HEK293T (cell line): ENCODE results near the gene POMT1.

Experiments used
- CTCF ChIA-PET: fragments of 350-600 bp; formaldehyde crosslinking; extraction: SDS; loops from one replicate; lab custom pipeline; 2021; ENCODE audit warnings: antibody characterized with exemption, inconsistent platforms; lab: Yijun Ruan, JAX
- POLR2A ChIA-PET: fragments of 350-600 bp; formaldehyde crosslinking; extraction: SDS; loops from one replicate; lab custom pipeline; 2020; ENCODE audit warnings: antibody characterized with exemption, inconsistent platforms; lab: Yijun Ruan, JAX
- DNase-seq: peaks from one replicate; pipeline ENCODE4 v3.0.0; 2012; ENCODE audit warnings: mixed read lengths; ENCODE audit errors: extremely low spot score
- ARNT ChIP-seq: fragments of 450-650 bp; IDR thresholded peaks from 2 replicates; pipeline ENCODE4 v1.6.1; 2017; ENCODE audit warnings: mild to moderate bottlenecking
- BHLHE40 ChIP-seq: fragments of 450-650 bp; IDR thresholded peaks from 2 replicates; pipeline ENCODE4 v1.6.1; 2016; ENCODE audit warnings: mild to moderate bottlenecking, moderate library complexity, borderline replicate concordance
- CTBP1 ChIP-seq: fragments of 450-650 bp; IDR thresholded peaks from 2 replicates; pipeline ENCODE4 v1.6.1; 2016; ENCODE audit warnings: borderline replicate concordance
- ELF4 ChIP-seq: fragments of 450-650 bp; IDR thresholded peaks from 2 replicates; pipeline ENCODE4 v1.6.1; 2017; ENCODE audit warnings: antibody characterized with exemption
- FOXA1 ChIP-seq: fragments of 450-650 bp; IDR thresholded peaks from 2 replicates; pipeline ENCODE4 v1.6.1; 2016; ENCODE audit warnings: mild to moderate bottlenecking
- FOXK2 ChIP-seq: fragments of 450-650 bp; IDR thresholded peaks from 2 replicates; pipeline ENCODE4 v1.6.1; 2016; ENCODE audit warnings: mild to moderate bottlenecking
- FOXM1 ChIP-seq: fragments of 450-650 bp; IDR thresholded peaks from 2 replicates; pipeline ENCODE4 v1.6.1; 2017; ENCODE audit warnings: mild to moderate bottlenecking, borderline replicate concordance
- HDGF ChIP-seq: fragments of 450-650 bp; IDR thresholded peaks from 2 replicates; pipeline ENCODE4 v1.6.1; 2017; ENCODE audit warnings: antibody characterized with exemption, borderline replicate concordance
- L3MBTL2 ChIP-seq: fragments of 450-650 bp; conservative IDR thresholded peaks from 2 replicates; pipeline ENCODE4 v1.6.1; 2016; ENCODE audit warnings: mild to moderate bottlenecking
- LEF1 ChIP-seq: fragments of 450-650 bp; IDR thresholded peaks from 2 replicates; pipeline ENCODE4 v1.6.1; 2017; ENCODE audit warnings: mild to moderate bottlenecking, borderline replicate concordance
- NFRKB ChIP-seq: fragments of 450-650 bp; IDR thresholded peaks from 2 replicates; pipeline ENCODE4 v1.6.1; 2016; ENCODE audit warnings: mild to moderate bottlenecking, moderate library complexity
- SP1 ChIP-seq: fragments of 450-650 bp; IDR thresholded peaks from 2 replicates; pipeline ENCODE4 v1.6.1; 2017
- SUZ12 ChIP-seq: fragments of 450-650 bp; IDR thresholded peaks from 2 replicates; pipeline ENCODE4 v1.6.1; 2016; ENCODE audit warnings: mild to moderate bottlenecking
- TARDBP ChIP-seq: fragments of 450-650 bp; IDR thresholded peaks from 2 replicates; pipeline ENCODE4 v1.6.1; 2016
- ZNF384 ChIP-seq: fragments of 450-650 bp; IDR thresholded peaks from 2 replicates; pipeline ENCODE4 v1.6.1; 2016
- TF ChIP-seq, protein P1 (sequence below): fragments of 450-650 bp; IDR thresholded peaks from 2 replicates; pipeline ENCODE4 v1.6.1; 2016

POMT1 gene

GRCh38 chr9:131494296-131494870 is 8.3 kb upstream of the POMT1 start:
- ChIA-PET POLR2A (no interaction called here), CTCF (no interaction called here)
- no peak for DNase-seq
- no peak for TF ChIP-seq FOXM1
- no peak for TF ChIP-seq FOXA1
- no peak for TF ChIP-seq ZNF384
- TF ChIP-seq, protein P1, sequence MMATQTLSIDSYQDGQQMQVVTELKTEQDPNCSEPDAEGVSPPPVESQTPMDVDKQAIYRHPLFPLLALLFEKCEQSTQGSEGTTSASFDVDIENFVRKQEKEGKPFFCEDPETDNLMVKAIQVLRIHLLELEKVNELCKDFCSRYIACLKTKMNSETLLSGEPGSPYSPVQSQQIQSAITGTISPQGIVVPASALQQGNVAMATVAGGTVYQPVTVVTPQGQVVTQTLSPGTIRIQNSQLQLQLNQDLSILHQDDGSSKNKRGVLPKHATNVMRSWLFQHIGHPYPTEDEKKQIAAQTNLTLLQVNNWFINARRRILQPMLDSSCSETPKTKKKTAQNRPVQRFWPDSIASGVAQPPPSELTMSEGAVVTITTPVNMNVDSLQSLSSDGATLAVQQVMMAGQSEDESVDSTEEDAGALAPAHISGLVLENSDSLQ = no peak
- TF ChIP-seq LEF1 = no peak
- no peak for TF ChIP-seq SP1
- no peak for TF ChIP-seq FOXK2
- no peak for TF ChIP-seq NFRKB
- no peak for TF ChIP-seq ELF4
- TF ChIP-seq SUZ12 = no peak
- TF ChIP-seq BHLHE40 = no peak
- TF ChIP-seq L3MBTL2 = no peak
- no peak for TF ChIP-seq ARNT
- no peak for TF ChIP-seq TARDBP
- TF ChIP-seq HDGF = no peak
- no peak for TF ChIP-seq CTBP1

GRCh38 chr9:131495785-131496184 is 6.9 kb upstream of the POMT1 start:
- ChIA-PET POLR2A (no interaction called here), CTCF (no interaction called here)
- no peak for DNase-seq
- TF ChIP-seq TARDBP (no peak), NFRKB (no peak), BHLHE40 (no peak)

DNA sequence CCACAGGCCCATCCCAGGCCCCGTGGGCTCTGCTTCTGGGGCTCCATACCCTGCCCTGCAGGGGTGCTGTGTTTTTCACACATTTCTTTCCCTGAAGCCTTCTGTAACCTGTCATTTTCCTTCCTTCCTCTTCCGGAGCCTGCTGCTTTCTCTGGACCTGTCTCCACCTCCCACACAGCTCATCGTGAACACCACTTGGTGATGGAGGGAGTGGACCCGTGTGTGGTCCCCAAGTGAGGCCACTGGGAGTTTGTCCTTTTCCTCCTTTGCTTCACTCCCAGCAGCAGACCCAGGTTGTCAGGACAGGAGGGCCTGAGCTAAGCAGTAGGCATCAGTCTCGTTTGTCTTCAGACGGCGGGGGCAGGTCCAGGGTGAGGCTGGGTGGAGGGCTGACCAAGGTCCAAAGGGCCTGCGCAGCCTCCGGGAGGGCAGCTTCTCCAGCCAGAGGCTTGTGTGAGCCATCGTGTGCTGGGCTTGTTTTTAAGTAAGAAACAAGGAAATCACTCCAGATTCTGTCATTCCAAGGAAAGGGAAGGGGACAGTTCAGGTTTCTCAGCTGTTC is 5.8 kb upstream of the POMT1 start:
- no peak for DNase-seq
- ChIA-PET CTCF (interaction anchor here (0.5 kb wide), 1 partner anchor 129 kb away, joined by 3 read pairs; no protein-coding TSS in a partner anchor), POLR2A (no interaction called here)
- TF ChIP-seq FOXA1 (no peak), SUZ12 (no peak), L3MBTL2 (no peak), FOXK2 (no peak), ARNT (no peak), BHLHE40 (no peak), TARDBP (no peak)

GRCh38 chr9:131499254-131499767 is 3.4 kb upstream of the POMT1 start:
- ChIA-PET CTCF (no interaction called here), POLR2A (interaction anchor here (0.8 to 1.6 kb wide), 2 partner anchors 10 to 126 kb away, joined by 3 to 5 read pairs; no protein-coding TSS in a partner anchor)
- no peak for DNase-seq
- TF ChIP-seq TARDBP (no peak), ELF4 (no peak), HDGF (no peak), ARNT (no peak), BHLHE40 (no peak), SP1 (no peak), FOXA1 (no peak), FOXK2 (no peak), FOXM1 (no peak), NFRKB (no peak), CTBP1 (no peak), LEF1 (no peak), SUZ12 (no peak), L3MBTL2 (no peak), ZNF384 (no peak)
- TF ChIP-seq, protein P1 = no peak

DNA sequence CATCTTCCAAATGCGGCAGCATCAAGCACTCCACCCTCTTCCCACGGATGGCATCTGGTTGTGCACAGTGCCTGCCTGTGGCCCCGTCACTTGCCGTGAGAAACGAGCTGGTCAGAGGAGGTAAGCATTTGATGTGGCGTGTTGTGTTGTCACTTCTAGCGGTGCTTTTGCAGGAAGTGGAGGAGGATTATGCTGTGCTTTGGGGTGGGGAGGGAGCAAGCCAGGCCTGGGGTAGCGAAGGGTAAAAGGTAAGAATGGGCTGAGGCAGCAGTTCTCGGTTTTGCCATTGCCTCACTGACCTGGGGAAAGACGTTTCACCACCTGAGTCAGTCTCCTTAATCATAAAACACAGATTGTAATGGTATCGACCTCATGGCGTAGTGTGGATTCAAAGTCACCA is 2.3 kb upstream of the POMT1 start:
- no peak for DNase-seq
- TF ChIP-seq LEF1 (no peak), CTBP1 (no peak), BHLHE40 (no peak), NFRKB (no peak), SP1 (no peak), ELF4 (no peak), FOXK2 (no peak), HDGF (no peak), FOXM1 (no peak), ARNT (no peak)
- ChIA-PET CTCF (no interaction called here), POLR2A (interaction anchor here (0.9 kb wide), 1 partner anchor 127 kb away, joined by 3 read pairs; no protein-coding TSS in a partner anchor)

- TF ChIP-seq ELF4 (no peak), CTBP1 (no peak)
- TF ChIP-seq, protein P1 = peak; percentile 14; the same call in 1 of the 2 replicates
- ChIA-PET POLR2A (interaction anchor here (0.9 kb wide), 1 partner anchor 128 kb away, joined by 3 read pairs; no protein-coding TSS in a partner anchor), CTCF (no interaction called here)
- DNase-seq = no peak
Measured at GRCh38 chr9:131500939-131501541, 1.7 kb upstream of the POMT1 start.
